H1 (cell line): ENCODE results near the gene LIN28B. TPM values are rescaled to one million over a fixed set of nuclear protein-coding genes. Genes with fewer than 3 reads are reported as not detected.

Experiments
- CTCF ChIA-PET: fragments of 300-600 bp; sonication (Branson Sonifier 250); formaldehyde crosslinking; loops from one replicate; lab custom pipeline; 2021; ENCODE audit not compliant: partially characterized antibody; lab: Charles Lee
- POLR2A ChIA-PET: fragments of 300-600 bp; sonication (Branson Sonifier 250); formaldehyde crosslinking; loops from one replicate; lab custom pipeline; 2021; ENCODE audit warnings: inconsistent platforms; ENCODE audit not compliant: partially characterized antibody; lab: Charles Lee
- DNase-seq, 2 experiments: peaks; one replicate each; pipeline versions ENCODE4 v3.0.0 to v3.0.0-alpha.2; 2010 to 2022; ENCODE audit warnings: low spot score in 2 of 2, low read depth in 1 of 2, mixed read lengths in 1 of 2
- FAIRE-seq: peaks from 2 replicates; lab custom pipeline; 2011; peaks lifted over from hg19 to GRCh38; lab: Jason Lieb, UNC
- H2AFZ ChIP-seq: 2 replicates; pipeline ENCODE4 v1.8.1; 2012; ENCODE audit warnings: low read length, inconsistent platforms
- H2AK5ac ChIP-seq: 2 replicates; pipeline ENCODE4 v1.6.1; 2013; ENCODE audit warnings: low read depth, low read length
- H2BK120ac ChIP-seq: replicated peaks from 2 replicates; pipeline ENCODE3; 2013; ENCODE audit warnings: low read depth, low read length, inconsistent platforms
- H2BK12ac ChIP-seq: 2 replicates; pipeline ENCODE4 v1.6.1; 2013; ENCODE audit warnings: low read depth, low read length
- H2BK15ac ChIP-seq: 2 replicates; pipeline ENCODE4 v1.6.1; 2013; ENCODE audit warnings: low read length
- H2BK20ac ChIP-seq: 2 replicates; pipeline ENCODE4 v1.6.1; 2013; ENCODE audit warnings: low read length
- H2BK5ac ChIP-seq: 2 replicates; pipeline ENCODE4 v1.6.1; 2013; ENCODE audit warnings: low read depth, low read length
- H3K14ac ChIP-seq: 2 replicates; pipeline ENCODE4 v1.6.1; 2013; ENCODE audit warnings: inconsistent platforms; ENCODE audit not compliant: insufficient read length
- H3K18ac ChIP-seq: 2 replicates; pipeline ENCODE4 v1.6.1; 2013; ENCODE audit warnings: low read length; ENCODE audit errors: extremely low read depth
- H3K23ac ChIP-seq: 2 replicates; pipeline ENCODE4 v1.6.1; 2013; ENCODE audit warnings: inconsistent platforms; ENCODE audit not compliant: insufficient read length
- H3K23me2 ChIP-seq: 2 replicates; pipeline ENCODE4 v1.6.1; 2013; ENCODE audit warnings: low read depth, low read length
- H3K27ac ChIP-seq: 2 replicates; pipeline ENCODE4 v1.6.1; 2011; ENCODE audit warnings: low read depth, low read length, inconsistent platforms
- H3K27me3 ChIP-seq, 4 experiments: replicated peaks in 1 of 4; 1 replicate in 1 of 4; 2 replicates in 3 of 4; pipeline versions ENCODE4 v1.6.1 to v1.8.1; 2011 to 2013; ENCODE audit warnings: low read length in 3 of 4, mild to moderate bottlenecking in 3 of 4, inconsistent platforms in 2 of 4, mixed read lengths in 2 of 4, moderate library complexity in 1 of 4; ENCODE audit not compliant: control insufficient read depth in 3 of 4, insufficient read depth in 3 of 4; ENCODE audit errors: extremely low read depth in 1 of 4
- H3K36me3 ChIP-seq, 4 experiments: 2 replicates each; pipeline versions ENCODE4 v1.6.1 to v1.8.1; 2011 to 2013; ENCODE audit warnings: mild to moderate bottlenecking in 4 of 4, low read length in 3 of 4, moderate library complexity in 2 of 4, control low read depth in 1 of 4, inconsistent platforms in 1 of 4; ENCODE audit not compliant: insufficient read depth in 4 of 4, control insufficient read depth in 2 of 4
- H3K4ac ChIP-seq: replicated peaks from 2 replicates; pipeline ENCODE3; 2013; ENCODE audit warnings: low read length, low read depth, mixed read lengths, inconsistent platforms; ENCODE audit not compliant: insufficient read length
- H3K4me1 ChIP-seq, 4 experiments: replicated peaks in 1 of 4; 1 replicate in 1 of 4; 2 replicates in 3 of 4; pipeline versions ENCODE4 v1.6.1 to v1.8.1; 2011 to 2013; ENCODE audit warnings: low read length in 3 of 4, inconsistent platforms in 2 of 4, mixed read lengths in 1 of 4; ENCODE audit not compliant: insufficient read depth in 4 of 4, control insufficient read depth in 3 of 4
- H3K4me2 ChIP-seq, 2 experiments: 2 replicates each; pipeline versions ENCODE4 v1.6.1 to v1.8.1; 2011 to 2013; ENCODE audit warnings: low read depth in 2 of 2, low read length in 2 of 2, control low read depth in 1 of 2, inconsistent platforms in 1 of 2, mild to moderate bottlenecking in 1 of 2; ENCODE audit not compliant: insufficient read depth in 1 of 2
- H3K4me3 ChIP-seq, 4 experiments: fragments of 200-600, 300-600 bp in 1 of 4; sonication (generic), shearing (Covaris generic), sonication (Bioruptor Twin) in 1 of 4; 2 replicates each; pipeline versions ENCODE4 v1.5.1 to v1.8.1; 2011 to 2016; ENCODE audit warnings: low read length in 4 of 4, low read depth in 3 of 4, control low read depth in 2 of 4, inconsistent platforms in 2 of 4, mild to moderate bottlenecking in 2 of 4, mixed read lengths in 1 of 4, moderate library complexity in 1 of 4; ENCODE audit not compliant: insufficient read depth in 2 of 4; ENCODE audit errors: extremely low read depth in 1 of 4
- H3K56ac ChIP-seq: replicated peaks from 2 replicates; pipeline ENCODE3; 2013; ENCODE audit warnings: low read depth, mild to moderate bottlenecking, mixed read lengths, low read length, inconsistent platforms; ENCODE audit not compliant: insufficient read length
- H3K79me1 ChIP-seq: 2 replicates; pipeline ENCODE4 v1.6.1; 2013; ENCODE audit warnings: low read depth, low read length, control low read depth
- H3K79me2 ChIP-seq, 2 experiments: 2 replicates each; pipeline versions ENCODE4 v1.6.1 to v1.8.1; 2012 to 2013; ENCODE audit warnings: low read length in 2 of 2, mild to moderate bottlenecking in 2 of 2, inconsistent platforms in 1 of 2; ENCODE audit not compliant: insufficient read depth in 2 of 2, control insufficient read depth in 1 of 2
- H3K9ac ChIP-seq, 4 experiments: replicated peaks in 1 of 4; 1 replicate in 1 of 4; 2 replicates in 3 of 4; pipeline versions ENCODE4 v1.6.1 to v1.8.1; 2011 to 2013; ENCODE audit warnings: low read depth in 3 of 4, low read length in 3 of 4, control low read depth in 2 of 4, mild to moderate bottlenecking in 2 of 4, moderate library complexity in 2 of 4, inconsistent platforms in 1 of 4; ENCODE audit errors: extremely low read depth in 1 of 4
- H3K9me3 ChIP-seq, 2 experiments: 2 replicates each; pipeline versions ENCODE4 v1.6.1 to v1.8.1; 2012 to 2013; ENCODE audit warnings: mild to moderate bottlenecking in 2 of 2, moderate library complexity in 2 of 2, control low read depth in 1 of 2, inconsistent platforms in 1 of 2, low read depth in 1 of 2, low read length in 1 of 2, mixed read lengths in 1 of 2; ENCODE audit not compliant: insufficient read depth in 2 of 2
- H4K20me1 ChIP-seq, 2 experiments: replicated peaks in 1 of 2; 2 replicates each; pipeline versions ENCODE3 to v1.8.1; 2011 to 2013; ENCODE audit warnings: inconsistent platforms in 2 of 2, low read length in 2 of 2, mild to moderate bottlenecking in 1 of 2; ENCODE audit not compliant: insufficient read depth in 2 of 2, control insufficient read depth in 1 of 2
- H4K5ac ChIP-seq: 2 replicates; pipeline ENCODE4 v1.6.1; 2013; ENCODE audit warnings: low read length, low read depth, mixed read lengths, inconsistent platforms; ENCODE audit not compliant: insufficient read length
- H4K8ac ChIP-seq: 2 replicates; pipeline ENCODE4 v1.8.0; 2013; ENCODE audit warnings: mild to moderate bottlenecking, moderate library complexity, low read length, inconsistent platforms; ENCODE audit not compliant: insufficient read depth; ENCODE audit errors: extremely low read depth
- H4K91ac ChIP-seq: replicated peaks from 2 replicates; pipeline ENCODE3; 2013; ENCODE audit warnings: low read length, mixed read lengths, inconsistent platforms; ENCODE audit not compliant: insufficient read length
- ATF2 ChIP-seq: IDR thresholded peaks from 2 replicates; pipeline ENCODE4 v1.6.1; 2012; ENCODE audit warnings: low read length, inconsistent platforms
- SUZ12 ChIP-seq: fragments of 200-600 bp; sonication (generic); IDR thresholded peaks from 2 replicates; pipeline ENCODE4 v1.6.1; 2012; ENCODE audit warnings: mild to moderate bottlenecking, inconsistent platforms, low read length, moderate library complexity, mixed read lengths
- TEAD4 ChIP-seq: IDR thresholded peaks from 2 replicates; pipeline ENCODE4 v1.6.1; 2012; ENCODE audit warnings: low read depth, low read length, inconsistent platforms, mixed read lengths
- WGBS, 2 experiments: shearing (Covaris generic) in 1 of 2; methylation state at CpG; one replicate each; pipeline versions ENCODE4 v1.1.6 to v1.1.7; 2013 to 2015; ENCODE audit warnings: low lambda C conversion rate in 2 of 2, mixed read lengths in 2 of 2, inconsistent platforms in 1 of 2, low coverage in 1 of 2, missing lambda C conversion rate in 1 of 2; ENCODE audit not compliant: insufficient replicate concordance in 2 of 2, insufficient coverage in 1 of 2, insufficient read length in 1 of 2; ENCODE audit errors: extremely low coverage in 1 of 2, missing lambda C conversion rate in 1 of 2; 5-methylcytosine and 5-hydroxymethylcytosine counted together
- polyA plus RNA-seq, 7 experiments: library from polyadenylated mRNA; depleted of rRNA in 3 of 7; stranded (reverse) in 5 of 7; unstranded in 2 of 7; fragments of >200 nt in 5 of 7; fragments of 200-250 nt in 2 of 7; gene quantifications; 1 replicate in 5 of 7; 2 replicates in 1 of 7; 4 replicates in 1 of 7; pipeline versions ENCODE4 v1.2.1 to v1.2.3, GENCODE V29; 2011 to 2013; ENCODE audit warnings: missing spikeins in 2 of 7, mixed read lengths in 2 of 7
- total RNA-seq: library from RNA; stranded (reverse); fragmentation: NEBNext Ultra II Directional; extraction: Animal tissue kit (Norgen Biotek cat#: 25700); gene quantifications from 2 replicates; pipeline ENCODE4 v1.2.1, GENCODE V29; 2021

The LIN28B gene
- total and polyA plus RNA-seq, 2 of the 8 experiments (the other 6 are each of a cell fraction or from before 2014, with no cell fraction given): 27.4 to 94.7 TPM

GRCh38 chr6:105001063-105001462 is 44.2 kb downstream of the LIN28B start:
- Histone ChIP-seq H2AFZ (no peak overlapping the region), H3K4me1 (no peaks in the 10 kb centered on the region; a peak in 3 of 7 replicates), H4K8ac (no peak overlapping the region), H3K79me2 (peaks cover 0 to 85% of the 10 kb centered on the region in 2 experiments; a peak in 2 of 4 replicates), H3K9ac (no peak overlapping the region), H4K5ac (no peak overlapping the region), H3K79me1 (peaks cover 1% of the 10 kb centered on the region; the same call in 1 of the 2 replicates), H3K27me3 (no peaks in the 10 kb centered on the region), H3K23ac (no peak overlapping the region), H2BK15ac (no peak overlapping the region), H3K4me3 (no peak overlapping the region), H2AK5ac (no peak overlapping the region), H2BK20ac (no peak overlapping the region), H3K4me2 (no peak overlapping the region), H3K56ac (no peak overlapping the region), H3K9me3 (no peaks in the 10 kb centered on the region), H3K18ac (no peak overlapping the region), H2BK5ac (no peak overlapping the region), H2BK120ac (no peak overlapping the region), H3K14ac (no peak overlapping the region), H3K23me2 (no peaks in the 10 kb centered on the region), H3K36me3 (peaks cover 0 to 10% (median 0%) of the 10 kb centered on the region in 4 experiments; a peak in 1 of 8 replicates), H4K91ac (no peak overlapping the region), H3K4ac (no peak overlapping the region), H4K20me1 (peaks cover 2 to 4% of the 10 kb centered on the region in 2 experiments), H2BK12ac (no peak overlapping the region), H3K27ac (no peak overlapping the region)
- POLR2A ChIA-PET: interaction anchor here (0.9 to 7.6 kb wide), 9 partner anchors 9 to 61 kb away, joined by 3 to 41 read pairs (median 4); partner anchors contain the start of gene LIN28B
- DNase-seq (no peak), FAIRE-seq (no peak)
- CTCF ChIA-PET: interaction anchor here (0.6 to 1.7 kb wide), 4 partner anchors 11 to 126 kb away, joined by 3 to 4 read pairs (median 4); no protein-coding TSS in a partner anchor
- WGBS, 2 experiments: 71% methylated on average over 1 of the region's 1 CpG; no CpG with 5 or more reads in 1 of the 2 experiments
- TF ChIP-seq ATF2: no peak
- no peak for TF ChIP-seq SUZ12
- TF ChIP-seq TEAD4: no peak
